Lower leg skin (tissue), 3 donors: ENCODE results near the gene TTC9C.

Experiments
- CTCF ChIP-seq, 3 donors: fragments of 450-650 bp; IDR thresholded peaks; one replicate each; pipeline ENCODE4 v1.5.1; 2016; ENCODE audit warnings: antibody characterized with exemption in 3 of 3, mild to moderate bottlenecking in 3 of 3, moderate library complexity in 2 of 3
- POLR2A ChIP-seq, 2 donors: fragments of 450-650 bp; IDR thresholded peaks; one replicate each; pipeline ENCODE4 v1.6.1; 2016 to 2017; ENCODE audit warnings: antibody characterized with exemption in 2 of 2, mild to moderate bottlenecking in 1 of 2, moderate library complexity in 1 of 2

- TF ChIP-seq CTCF (IDR thresholded peaks at IDR 0.05) (no peak), POLR2A (IDR thresholded peaks at IDR 0.05) (no peak)
Measured at GRCh38 chr11:62716816-62717215, 11.5 kb upstream of the TTC9C start.
